GM21576 (cell line): ENCODE measurements around the gene CHRFAM7A.
"Not testable (repeated sequence)": the region's sequence is repeated elsewhere in the genome, so short reads cannot be mapped to it uniquely, and the experiment has no call there.

Experiments
- ATAC-seq: cut with Tn5 transposase; IDR thresholded peaks from one replicate; pipeline ENCODE4 v1.9.1; 2021; ENCODE audit warnings: mild to moderate bottlenecking, moderate library complexity; ENCODE audit not compliant: unreplicated experiment

CHRFAM7A gene

GRCh38 chr15:30326145-30326544, 67.2 kb downstream of the CHRFAM7A start:
- not testable (repeated sequence) for ATAC-seq

GRCh38 chr15:30321063-30321462, 72.3 kb downstream of the CHRFAM7A start:
- ATAC-seq: not testable (repeated sequence)

DNA sequence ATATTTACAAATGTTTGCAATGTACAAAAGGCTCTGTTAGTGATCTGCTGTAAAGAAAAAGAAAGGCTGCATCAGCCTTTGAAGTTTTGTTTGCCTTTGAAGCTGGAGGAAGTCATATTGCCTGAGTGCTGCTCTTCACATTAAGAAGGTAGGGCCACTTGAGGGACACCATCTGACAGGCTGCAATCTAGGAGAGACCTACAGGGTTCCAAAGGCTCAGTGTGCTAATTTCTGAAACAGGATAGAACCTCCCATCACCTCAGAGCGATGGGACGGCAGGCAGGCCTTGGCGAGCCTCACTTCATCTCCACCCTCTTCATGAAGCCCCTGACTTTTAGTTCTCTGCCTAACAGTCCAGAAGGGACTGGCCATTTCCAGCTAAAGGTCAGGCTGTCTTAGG, 77.6 kb downstream of the CHRFAM7A start:
- ATAC-seq: not testable (repeated sequence)

GRCh38 chr15:30310575-30310974, 82.8 kb downstream of the CHRFAM7A start:
- not testable (repeated sequence) for ATAC-seq
